NT2/D1 (cell line): ENCODE measurements around the gene PADI6.
"Not testable (repeated sequence)": the region's sequence is repeated elsewhere in the genome, so short reads cannot be mapped to it uniquely, and the experiment has no call there.

ENCODE experiments used
- DNase-seq: peaks from one replicate; pipeline ENCODE4 v3.0.0-alpha.2; 2011; ENCODE audit warnings: low read depth, low spot score
- H3K27me3 ChIP-seq: 2 replicates; pipeline ENCODE4 v1.6.0; 2011; ENCODE audit warnings: mild to moderate bottlenecking; ENCODE audit not compliant: insufficient read length, insufficient read depth
- H3K36me3 ChIP-seq: 2 replicates; pipeline ENCODE4 v1.6.1; 2011; ENCODE audit warnings: mild to moderate bottlenecking, low read length, mixed read lengths; ENCODE audit not compliant: insufficient read depth, insufficient read length
- H3K4me1 ChIP-seq: 2 replicates; pipeline ENCODE4 v1.5.1; 2011; ENCODE audit not compliant: insufficient read depth, insufficient read length
- H3K4me3 ChIP-seq: 2 replicates; pipeline ENCODE4 v1.5.1; 2011; ENCODE audit warnings: low read depth; ENCODE audit not compliant: insufficient read length
- H3K9ac ChIP-seq: 2 replicates; pipeline ENCODE4 v1.6.0; 2011; ENCODE audit warnings: low read depth; ENCODE audit not compliant: insufficient read length
- H3K9me3 ChIP-seq: 2 replicates; pipeline ENCODE4 v1.5.1; 2011; ENCODE audit warnings: mild to moderate bottlenecking, low read length; ENCODE audit not compliant: insufficient read depth
- SUZ12 ChIP-seq: IDR thresholded peaks from 2 replicates; pipeline ENCODE4 v1.6.1; 2011; ENCODE audit not compliant: insufficient read length, insufficient read depth; ENCODE audit errors: extremely low read depth
- YY1 ChIP-seq: IDR thresholded peaks from 2 replicates; pipeline ENCODE4 v1.6.1; 2011; ENCODE audit not compliant: insufficient read length, insufficient read depth
- ZNF274 ChIP-seq: IDR thresholded peaks from 2 replicates; pipeline ENCODE4 v1.6.1; 2011; ENCODE audit warnings: mild to moderate bottlenecking, low read depth, low read length

PADI6 gene

GRCh38 chr1:17339521-17339920 lies 32.5 kb upstream of the PADI6 start:
- Histone ChIP-seq H3K36me3 (no peaks in the 10 kb centered on the region), H3K9me3 (no peaks in the 10 kb centered on the region; the same call in 1 of the 2 replicates), H3K9ac (no peak overlapping the region), H3K4me3 (no peak overlapping the region), H3K4me1 (peaks cover 3% of the 10 kb centered on the region), H3K27me3 (no peaks in the 10 kb centered on the region)
- TF ChIP-seq ZNF274 = no peak
- no peak for TF ChIP-seq SUZ12
- TF ChIP-seq YY1 = no peak
- DNase-seq = no peak

- no peaks in the 10 kb centered on the region; the same call in 1 of the 2 replicates for H3K9me3 ChIP-seq
- no peaks in the 10 kb centered on the region for H3K27me3 ChIP-seq
- H3K9ac ChIP-seq = no peak overlapping the region
- TF ChIP-seq SUZ12 = no peak
- no peak for TF ChIP-seq ZNF274
- TF ChIP-seq YY1 = no peak
- H3K4me1 ChIP-seq = peaks cover 3% of the 10 kb centered on the region
- H3K36me3 ChIP-seq = no peaks in the 10 kb centered on the region
- DNase-seq = no peak
- no peak overlapping the region for H3K4me3 ChIP-seq
Measured at GRCh38 chr1:17340358-17340757, 31.6 kb upstream of the PADI6 start.

GRCh38 chr1:17342014-17342441 lies 30.0 kb upstream of the PADI6 start:
- Histone ChIP-seq H3K4me1 (peaks cover 3% of the 10 kb centered on the region), H3K36me3 (no peaks in the 10 kb centered on the region), H3K27me3 (no peaks in the 10 kb centered on the region), H3K4me3 (no peak overlapping the region), H3K9ac (no peak overlapping the region), H3K9me3 (no peaks in the 10 kb centered on the region; the same call in 1 of the 2 replicates)
- no peak for DNase-seq
- no peak for TF ChIP-seq YY1
- TF ChIP-seq SUZ12 = no peak
- TF ChIP-seq ZNF274 = no peak

GRCh38 chr1:17345506-17345905 lies 26.5 kb upstream of the PADI6 start:
- not testable (repeated sequence) for H3K9ac ChIP-seq, H3K4me1 ChIP-seq, H3K9me3 ChIP-seq, DNase-seq, H3K36me3 ChIP-seq, H3K4me3 ChIP-seq, H3K27me3 ChIP-seq

- TF ChIP-seq ZNF274 = no peak
- TF ChIP-seq YY1 = no peak
- TF ChIP-seq SUZ12 = no peak
- Histone ChIP-seq H3K4me1 (peaks cover 4% of the 10 kb centered on the region), H3K4me3 (no peak overlapping the region), H3K36me3 (no peaks in the 10 kb centered on the region), H3K9me3 (no peaks in the 10 kb centered on the region; the same call in 1 of the 2 replicates), H3K27me3 (no peaks in the 10 kb centered on the region), H3K9ac (no peak overlapping the region)
- no peak for DNase-seq
Measured at GRCh38 chr1:17346046-17346789, 25.8 kb upstream of the PADI6 start.

- Histone ChIP-seq H3K9ac (no peak overlapping the region), H3K9me3 (no peaks in the 10 kb centered on the region; the same call in 1 of the 2 replicates), H3K4me1 (peaks cover 2% of the 10 kb centered on the region), H3K27me3 (no peaks in the 10 kb centered on the region), H3K4me3 (no peak overlapping the region), H3K36me3 (no peaks in the 10 kb centered on the region)
- TF ChIP-seq YY1 = no peak
- DNase-seq = no peak
Measured at GRCh38 chr1:17347769-17348592, 24.0 kb upstream of the PADI6 start.

GRCh38 chr1:17348593-17349234 lies 23.3 kb upstream of the PADI6 start:
- H3K27me3 ChIP-seq = no peaks in the 10 kb centered on the region
- peaks cover 2% of the 10 kb centered on the region for H3K4me1 ChIP-seq
- H3K36me3 ChIP-seq = no peaks in the 10 kb centered on the region
- no peak overlapping the region for H3K4me3 ChIP-seq
- no peaks in the 10 kb centered on the region for H3K9me3 ChIP-seq
- no peak for DNase-seq
- H3K9ac ChIP-seq = no peak overlapping the region
- TF ChIP-seq ZNF274 (no peak), YY1 (no peak), SUZ12 (no peak)
